HG02840 (cell line): ENCODE results near the gene SPIRE2.
"Not testable (repeated sequence)": the region's sequence is repeated elsewhere in the genome, so short reads cannot be mapped to it uniquely, and the experiment has no call there.

Experiments used
- ATAC-seq: cut with Tn5 transposase; IDR thresholded peaks from one replicate; pipeline ENCODE4 v1.9.1; 2021; ENCODE audit warnings: mild to moderate bottlenecking, moderate library complexity, moderate number of reproducible peaks; ENCODE audit not compliant: unreplicated experiment, low FRiP score

Gene SPIRE2

DNA sequence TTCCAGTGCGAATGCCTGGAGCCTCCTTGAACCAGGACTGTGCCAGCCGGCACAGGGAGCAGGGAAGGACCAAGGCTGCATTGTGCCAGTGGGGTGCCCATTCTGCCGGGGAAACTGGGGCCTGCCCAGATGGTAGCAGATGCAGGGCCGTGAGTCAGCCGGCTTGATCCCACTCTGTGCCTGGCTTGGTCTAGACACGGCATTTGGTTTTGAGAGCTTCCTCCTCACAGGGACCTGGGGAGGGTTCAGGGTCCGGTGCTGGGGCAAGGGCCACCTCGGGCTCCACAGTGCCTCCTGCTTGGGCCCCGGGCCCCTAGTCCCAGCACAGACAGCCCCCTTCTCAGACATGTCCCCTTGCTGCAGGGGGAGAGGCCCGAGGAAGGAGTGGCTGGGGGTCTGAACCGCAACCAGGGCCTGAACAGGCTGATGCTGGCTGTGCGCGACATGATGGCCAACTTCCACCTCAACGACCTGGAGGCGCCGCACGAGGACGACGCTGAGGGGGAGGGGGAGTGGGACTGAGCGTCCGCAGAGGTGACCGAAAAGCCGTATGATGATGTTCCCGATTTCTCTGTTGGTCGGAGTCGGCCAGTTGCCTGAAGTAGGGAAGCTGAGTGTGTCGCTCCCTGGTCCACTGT, 82.6 kb downstream of the SPIRE2 start:
- ATAC-seq = no peak

DNA sequence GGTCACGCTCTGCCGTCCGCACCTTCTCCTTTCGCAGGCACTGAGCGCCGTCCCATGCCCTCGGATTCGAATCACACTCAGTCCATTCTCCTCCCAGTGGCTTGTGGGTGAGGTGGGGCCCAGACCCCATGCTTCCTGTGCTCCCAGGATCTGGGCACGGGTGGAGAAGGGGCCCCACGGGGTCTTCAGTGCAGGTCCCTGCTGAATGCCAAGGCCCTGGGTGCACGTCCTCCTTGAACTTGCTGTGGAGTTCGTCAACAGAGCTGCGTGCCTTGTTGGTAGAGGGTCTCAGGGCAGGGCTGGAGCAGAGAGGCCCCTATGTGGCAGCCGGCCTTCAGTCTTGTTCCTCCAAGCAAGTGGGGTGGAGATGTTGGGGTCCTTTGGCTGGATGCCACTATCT, 83.1 kb downstream of the SPIRE2 start:
- ATAC-seq = no peak

DNA sequence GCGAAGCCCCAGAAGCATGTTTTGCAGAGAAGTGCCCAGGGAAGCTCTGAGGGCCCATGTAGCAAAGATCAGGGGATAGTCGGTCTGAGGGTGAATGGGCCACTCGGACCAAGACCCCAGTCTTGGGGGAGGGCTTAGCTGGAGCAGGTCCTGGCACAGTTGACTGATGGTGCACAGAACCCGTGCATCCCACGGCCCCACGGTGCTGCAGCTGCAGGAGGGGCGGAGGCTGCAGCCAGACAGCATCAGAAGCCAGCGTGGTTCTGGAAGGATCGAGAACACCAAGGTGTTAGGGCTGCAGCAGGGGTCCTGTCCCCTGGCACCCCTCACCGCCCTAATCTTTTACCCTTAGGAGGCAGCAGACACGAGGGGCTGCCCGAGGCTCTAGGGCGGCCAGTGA, 83.9 kb downstream of the SPIRE2 start:
- ATAC-seq = no peak

DNA sequence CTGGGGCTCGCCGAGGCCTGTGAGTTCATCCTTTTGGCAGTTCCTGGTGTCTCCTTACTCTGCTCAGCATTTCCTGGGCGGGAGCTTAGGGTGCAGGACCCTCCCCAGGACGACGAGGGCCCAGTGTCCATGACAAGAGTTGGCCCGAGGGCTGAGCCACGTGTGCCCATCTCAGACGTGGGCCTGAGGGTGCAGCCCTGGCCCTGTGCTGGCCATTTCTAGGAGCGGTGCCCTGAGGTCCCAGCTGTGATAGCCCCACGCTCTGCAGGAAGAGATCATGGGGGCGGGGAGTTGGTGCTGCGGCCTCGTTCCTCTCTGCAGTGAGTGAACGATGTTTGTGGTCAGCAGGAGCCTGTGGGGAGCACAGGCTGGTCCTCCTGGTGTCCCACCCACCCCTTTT, 84.4 kb downstream of the SPIRE2 start:
- ATAC-seq = no peak

- no peak for ATAC-seq
Observed at GRCh38 chr16:89913408-89914387, 85.4 kb downstream of the SPIRE2 start.

GRCh38 chr16:89914642-89915285, 86.5 kb downstream of the SPIRE2 start:
- not testable (repeated sequence) for ATAC-seq

DNA sequence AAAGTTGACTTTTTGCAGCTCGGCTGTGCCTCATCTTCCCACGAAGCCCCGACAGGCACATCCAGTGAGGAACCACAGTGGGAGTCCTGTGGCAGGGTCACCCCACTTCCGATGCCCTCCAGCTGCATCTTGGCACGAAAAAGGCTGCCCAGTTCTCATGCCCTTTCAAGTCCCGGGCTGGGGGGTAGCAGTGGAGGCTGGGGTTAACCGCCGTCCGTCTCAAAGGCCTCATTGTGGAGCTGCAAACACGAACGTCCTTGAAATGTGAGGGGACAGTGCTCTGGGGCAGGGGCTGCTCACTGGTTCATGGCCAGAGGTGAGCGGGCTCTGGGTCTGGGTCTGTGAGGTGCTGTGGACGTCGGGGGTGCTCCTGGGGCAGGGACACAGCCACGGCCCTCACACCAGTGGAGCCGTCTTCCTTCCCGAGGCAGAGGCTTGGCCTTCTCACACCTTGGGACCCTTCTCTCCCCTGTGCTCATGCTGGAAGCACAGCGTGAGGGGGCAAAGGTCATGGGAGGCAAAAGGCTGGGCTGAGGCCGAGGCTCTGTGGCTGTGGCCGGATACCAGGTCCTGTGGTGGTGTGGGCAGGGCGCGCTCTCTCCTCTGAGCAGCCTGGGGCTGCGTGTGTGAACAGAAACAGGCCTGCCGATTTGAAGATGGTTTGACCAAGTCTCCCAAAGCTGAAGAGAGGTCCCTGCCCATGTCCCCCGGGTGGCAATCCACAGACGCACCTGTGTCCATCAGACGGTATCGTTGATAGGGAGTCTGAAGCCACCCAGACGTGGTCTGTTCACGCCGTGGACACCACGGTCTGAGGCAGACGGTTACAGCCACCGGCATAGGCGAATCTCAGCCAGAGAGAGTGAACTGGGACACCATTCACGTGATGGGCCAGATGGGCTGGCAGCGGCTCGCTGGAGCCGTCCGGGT, 87.3 kb downstream of the SPIRE2 start:
- no peak for ATAC-seq

GRCh38 chr16:89917773-89918452, 89.6 kb downstream of the SPIRE2 start:
- ATAC-seq = peak; percentile 48

DNA sequence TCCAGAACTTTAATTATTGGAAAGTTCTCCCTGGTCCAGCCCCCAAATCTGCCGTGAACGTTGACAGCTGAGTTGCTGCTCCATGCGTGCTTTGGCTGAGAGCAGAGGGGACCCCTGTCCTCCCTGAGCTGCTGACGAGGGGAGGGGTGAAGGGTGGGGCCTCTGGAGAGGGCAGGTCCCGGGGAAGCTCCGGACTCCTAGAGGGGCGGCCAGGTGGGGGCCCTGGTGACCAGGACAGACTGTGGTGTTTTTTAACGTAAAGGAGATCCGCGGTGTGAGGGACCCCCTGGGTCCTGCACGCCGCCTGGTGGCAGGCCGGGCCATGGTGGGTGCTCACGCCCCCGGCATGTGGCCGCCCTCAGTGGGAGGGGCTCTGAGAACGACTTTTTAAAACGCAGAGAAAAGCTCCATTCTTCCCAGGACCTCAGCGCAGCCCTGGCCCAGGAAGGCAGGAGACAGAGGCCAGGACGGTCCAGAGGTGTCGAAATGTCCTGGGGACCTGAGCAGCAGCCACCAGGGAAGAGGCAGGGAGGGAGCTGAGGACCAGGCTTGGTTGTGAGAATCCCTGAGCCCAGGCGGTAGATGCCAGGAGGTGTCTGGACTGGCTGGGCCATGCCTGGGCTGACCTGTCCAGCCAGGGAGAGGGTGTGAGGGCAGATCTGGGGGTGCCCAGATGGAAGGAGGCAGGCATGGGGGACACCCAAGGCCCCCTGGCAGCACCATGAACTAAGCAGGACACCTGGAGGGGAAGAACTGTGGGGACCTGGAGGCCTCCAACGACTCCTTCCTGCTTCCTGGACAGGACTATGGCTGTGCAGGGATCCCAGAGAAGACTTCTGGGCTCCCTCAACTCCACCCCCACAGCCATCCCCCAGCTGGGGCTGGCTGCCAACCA, 90.4 kb downstream of the SPIRE2 start, which contains the start of gene MC1R:
MC1R (plus strand) TSS at position 410 of the 895 bp plus-strand sequence; CDS start at position 807, 397 bp downstream.
- peak; percentile 20 for ATAC-seq

- ATAC-seq = no peak
Observed at GRCh38 chr16:89919535-89920406, 91.5 kb downstream of the SPIRE2 start.

GRCh38 chr16:89920723-89921122, 92.4 kb downstream of the SPIRE2 start:
- ATAC-seq = no peak
